ENCODE results near the gene ARHGAP31.
"Not testable (repeated sequence)": the region's sequence is repeated elsewhere in the genome, so short reads cannot be mapped to it uniquely, and the experiment has no call there.

The ARHGAP31 gene

GRCh38 chr3:119295816-119296726, 1.9 kb downstream of the ARHGAP31 start:
- no peak for DNase-seq (ENCODE audit: low spot score)

DNA sequence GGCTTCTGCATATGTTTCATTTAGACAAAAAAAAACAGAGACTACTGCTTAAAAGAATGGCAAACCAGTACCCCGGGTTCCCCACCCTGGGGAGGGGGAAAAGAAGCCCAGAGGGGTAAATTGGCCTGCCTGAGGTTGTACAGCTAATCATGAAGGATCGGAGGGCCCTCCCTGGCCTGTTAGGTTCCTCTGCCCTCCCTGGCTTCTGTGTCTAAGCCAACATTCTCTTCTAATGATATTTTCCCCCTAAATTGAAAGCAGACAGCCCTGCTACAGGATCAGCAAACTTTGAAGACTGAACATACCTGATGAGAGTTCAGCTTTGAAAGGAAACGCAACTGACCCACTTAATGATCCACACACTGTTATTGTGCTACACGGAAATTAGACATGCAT, 2.5 kb downstream of the ARHGAP31 start:
- DNase-seq (ENCODE audit: low spot score), result no peak

DNA sequence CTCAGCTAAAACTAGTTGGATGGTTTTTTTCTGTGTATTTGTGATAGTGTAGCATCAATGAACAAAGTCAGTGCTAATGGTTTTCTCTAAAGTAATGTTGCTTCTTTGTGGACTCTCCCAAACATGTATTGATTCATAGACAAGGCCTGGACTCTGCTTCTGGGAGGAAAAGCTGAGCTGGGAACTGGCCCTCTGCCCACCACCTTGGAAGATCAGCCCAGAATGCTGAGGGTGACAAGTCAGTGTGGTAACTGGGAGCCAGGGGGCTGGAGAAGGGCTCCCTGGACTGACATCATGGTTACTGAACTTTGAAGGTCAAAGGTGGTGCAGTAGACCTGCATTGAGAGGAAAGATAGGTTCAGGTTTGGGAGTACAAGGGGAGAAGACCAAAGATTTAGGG, 3.0 kb downstream of the ARHGAP31 start:
- DNase-seq (ENCODE audit: low spot score), result no peak

DNA sequence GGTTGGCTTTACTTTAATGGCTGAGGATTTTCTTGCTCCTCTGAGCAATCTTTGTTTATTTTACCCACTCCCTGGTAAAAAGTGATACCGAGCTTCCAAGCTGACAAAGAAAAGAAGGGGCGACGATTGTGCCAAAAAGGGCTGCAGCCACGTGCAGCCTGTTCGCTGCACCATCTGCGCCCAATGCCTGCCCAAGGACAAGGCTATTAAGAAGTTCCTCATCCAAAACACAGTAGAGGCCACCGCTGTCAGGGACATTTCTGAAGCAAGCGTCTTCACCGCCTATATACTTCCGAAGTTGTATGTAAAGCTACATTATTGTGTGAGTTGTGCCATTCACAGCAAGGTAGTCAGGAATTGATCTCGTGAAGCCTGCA, 4.4 kb downstream of the ARHGAP31 start:
- DNase-seq (ENCODE audit: low spot score), result no peak

DNA sequence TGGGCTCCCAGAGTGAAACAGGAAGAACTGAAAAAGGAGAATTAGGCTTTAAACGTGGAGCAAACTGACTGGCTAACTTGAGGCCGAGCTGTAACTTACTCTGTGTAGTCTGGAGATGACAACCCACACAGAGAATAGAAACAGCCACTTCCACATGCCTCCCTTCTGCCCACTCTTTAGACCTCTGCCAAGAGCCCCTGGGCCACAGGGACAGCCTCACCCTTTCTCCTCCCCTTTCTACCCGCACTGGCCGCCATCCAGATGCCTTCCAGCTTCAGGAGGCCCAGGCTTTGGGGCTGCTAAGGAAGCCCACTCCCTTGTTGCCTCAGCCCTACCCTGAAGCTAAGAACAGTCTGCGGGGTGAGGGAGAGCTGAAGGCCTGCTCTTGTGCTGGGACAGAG, 6.8 kb downstream of the ARHGAP31 start:
- no peak for DNase-seq (ENCODE audit: low spot score)

DNA sequence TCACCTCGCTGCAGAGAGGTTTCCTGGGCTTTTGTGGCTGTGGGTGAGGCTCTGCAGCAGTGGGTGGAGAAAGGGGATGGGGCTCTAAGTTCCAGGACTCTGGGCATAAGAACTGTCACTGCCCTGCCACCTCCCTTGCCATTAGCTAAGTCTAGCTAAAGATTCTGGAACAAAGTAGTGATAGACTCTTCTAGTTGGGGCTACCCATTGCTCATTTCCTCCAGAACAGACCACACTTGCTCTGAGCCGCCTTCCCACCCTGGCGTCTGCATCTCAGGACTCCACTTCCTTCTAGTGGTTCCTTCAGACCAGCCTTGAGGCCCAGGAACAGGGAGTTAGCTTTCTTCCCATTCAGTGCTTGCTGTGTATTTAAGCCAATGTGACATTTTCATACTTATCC, 7.5 kb downstream of the ARHGAP31 start:
- DNase-seq (ENCODE audit: low spot score), result no peak

GRCh38 chr3:119302697-119303551, 8.7 kb downstream of the ARHGAP31 start:
- DNase-seq (ENCODE audit: low spot score), result no peak

DNA sequence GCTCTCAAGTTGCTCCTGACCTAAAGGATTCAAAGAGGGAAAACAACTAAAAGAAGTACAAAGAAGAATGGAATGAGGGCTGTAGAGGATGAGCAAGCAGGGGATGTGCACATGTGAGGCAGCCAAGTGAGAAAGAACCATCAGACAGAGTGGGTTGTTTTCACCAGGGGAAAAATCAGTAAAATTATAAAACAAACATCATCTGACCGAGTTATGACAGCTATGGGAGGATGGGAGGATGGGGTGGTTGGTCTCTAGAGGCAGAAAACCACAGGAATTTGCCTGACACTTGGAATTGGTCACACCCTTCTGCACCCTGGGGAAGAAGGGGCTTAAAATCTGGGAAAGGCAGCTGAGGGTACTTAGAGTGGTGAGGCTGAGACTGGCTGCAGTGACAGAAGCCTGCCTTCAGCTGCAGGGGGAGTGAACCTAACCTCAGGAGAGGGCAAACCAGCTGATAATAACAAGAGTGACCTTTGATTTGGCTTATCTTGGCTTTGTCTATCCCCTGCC, 10.1 kb downstream of the ARHGAP31 start:
- DNase-seq (ENCODE audit: low spot score), result no peak

DNA sequence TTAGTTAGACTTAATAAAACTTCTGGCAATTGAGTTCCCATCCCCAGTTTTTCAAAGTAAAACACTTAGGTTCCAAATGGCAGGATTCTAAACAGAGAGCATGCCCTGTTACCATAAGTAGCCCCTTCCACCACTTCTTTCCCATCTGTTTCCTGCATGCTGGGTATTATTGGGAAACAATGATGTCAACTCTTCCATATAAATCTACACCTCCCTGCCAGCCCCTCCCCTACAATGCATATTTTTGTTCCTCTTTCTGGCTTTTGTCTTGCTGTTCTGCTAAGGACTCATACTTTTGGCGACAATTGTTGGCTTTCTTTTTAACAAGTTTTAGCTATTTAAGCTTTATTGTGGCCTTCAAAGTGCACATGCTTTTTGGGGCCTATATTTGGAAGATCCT, 11.1 kb downstream of the ARHGAP31 start:
- DNase-seq (ENCODE audit: low spot score), result no peak

- not testable (repeated sequence) for DNase-seq (ENCODE audit: low spot score)
Observed at GRCh38 chr3:119306378-119306777, 12.2 kb downstream of the ARHGAP31 start.

DNA sequence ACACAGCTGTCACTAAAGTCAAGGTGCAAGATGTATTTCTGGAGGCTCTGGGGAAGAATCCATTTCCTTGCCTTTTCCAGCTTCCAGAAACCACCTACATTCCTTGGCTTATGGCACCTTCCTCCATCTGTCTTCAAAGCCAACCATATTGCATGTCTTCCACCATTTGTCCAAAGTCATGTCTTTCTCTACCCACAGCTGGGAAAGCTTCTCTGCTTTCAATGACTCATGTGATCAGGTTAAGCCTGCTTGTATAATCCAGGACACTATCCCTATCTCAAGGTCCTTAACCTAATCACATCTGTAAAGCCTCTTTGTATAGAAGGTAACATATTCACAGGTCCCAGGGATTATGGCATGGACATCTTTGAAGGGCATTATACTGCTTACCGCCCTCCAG, 14.2 kb downstream of the ARHGAP31 start:
- DNase-seq (ENCODE audit: low spot score), result no peak

DNA sequence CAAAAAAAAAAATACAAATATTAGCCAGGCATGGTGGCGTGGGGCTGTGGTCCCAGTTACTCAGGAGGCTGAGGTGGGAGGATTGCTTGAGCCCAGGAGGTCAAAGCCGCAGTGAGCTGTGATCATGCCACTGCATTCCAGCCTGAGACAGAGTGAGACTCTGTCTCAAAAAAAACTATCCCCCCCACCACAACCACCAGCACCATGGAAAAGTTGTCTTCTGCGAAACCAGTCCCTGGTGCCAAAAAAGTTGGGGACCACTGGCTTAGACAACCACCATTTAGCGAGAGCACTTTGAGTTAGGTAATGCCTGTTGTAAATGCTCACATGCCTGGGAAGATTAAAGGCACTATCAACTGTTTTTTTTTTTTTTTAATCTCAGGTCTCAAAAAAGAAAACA, 15.4 kb downstream of the ARHGAP31 start:
- no peak for DNase-seq (ENCODE audit: low spot score)

DNA sequence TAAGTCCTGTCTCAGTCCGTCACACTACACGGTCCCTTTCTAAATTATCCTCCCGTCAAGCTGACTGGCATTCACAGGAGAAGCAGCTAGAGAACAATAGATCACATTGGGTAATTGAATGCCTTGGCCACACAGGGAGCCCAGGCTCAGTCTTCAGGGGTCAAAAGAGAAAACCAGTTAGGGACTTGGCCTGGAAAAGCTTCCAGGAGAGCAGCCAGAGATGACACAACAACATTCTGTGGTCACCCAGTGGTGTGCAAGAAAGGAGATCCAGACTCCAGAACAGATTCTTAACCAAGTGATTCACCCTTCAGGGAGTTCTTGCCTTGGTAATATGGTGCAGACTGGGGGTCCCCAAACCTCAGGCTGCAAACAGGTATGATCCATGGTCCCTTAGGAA, 15.9 kb downstream of the ARHGAP31 start:
- DNase-seq (ENCODE audit: low spot score), result no peak

- no peak for DNase-seq (ENCODE audit: low spot score)
Observed at GRCh38 chr3:119311081-119311925, 17.1 kb downstream of the ARHGAP31 start.

DNA sequence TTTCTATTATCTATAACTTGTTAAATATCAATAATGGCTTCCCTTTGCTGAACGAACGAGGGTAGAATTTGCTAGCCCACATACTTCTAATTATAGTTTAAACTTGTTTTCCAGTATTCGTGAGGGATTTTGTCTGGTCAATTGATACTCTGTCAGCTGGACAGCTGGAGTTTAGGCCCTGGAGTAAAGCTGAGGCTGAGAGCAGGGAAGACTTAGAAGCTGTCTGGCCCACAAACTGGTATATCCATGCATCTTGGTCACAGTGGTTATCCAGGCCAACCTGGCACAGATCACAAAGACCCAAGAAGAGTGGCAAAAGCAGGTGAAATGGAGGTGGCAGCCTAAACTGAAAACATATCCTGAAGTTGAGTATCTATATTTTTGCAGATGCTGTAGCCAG, 19.3 kb downstream of the ARHGAP31 start:
- no peak for DNase-seq (ENCODE audit: low spot score)

DNA sequence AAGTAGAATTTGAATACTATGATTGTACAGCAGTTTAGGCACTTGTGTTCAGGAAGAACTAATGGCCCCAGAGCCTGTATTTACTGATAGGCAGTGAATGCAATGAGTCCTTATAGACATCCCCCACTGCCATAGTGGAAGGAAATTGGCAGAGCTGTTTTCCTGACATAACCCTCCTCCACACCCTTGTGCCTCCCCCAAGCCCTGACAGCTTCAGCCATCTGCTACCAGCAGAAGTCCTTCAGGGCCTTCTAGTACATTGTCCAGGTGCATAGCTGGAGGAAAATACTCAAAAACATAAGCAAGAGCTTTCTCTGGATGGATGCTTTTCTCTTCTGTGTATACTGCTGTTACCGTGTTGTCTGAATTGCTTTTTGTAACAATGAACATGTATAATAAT, 20.6 kb downstream of the ARHGAP31 start:
- no peak for DNase-seq (ENCODE audit: low spot score)

GRCh38 chr3:119315600-119316312, 21.6 kb downstream of the ARHGAP31 start:
- DNase-seq (ENCODE audit: low spot score), result no peak

DNA sequence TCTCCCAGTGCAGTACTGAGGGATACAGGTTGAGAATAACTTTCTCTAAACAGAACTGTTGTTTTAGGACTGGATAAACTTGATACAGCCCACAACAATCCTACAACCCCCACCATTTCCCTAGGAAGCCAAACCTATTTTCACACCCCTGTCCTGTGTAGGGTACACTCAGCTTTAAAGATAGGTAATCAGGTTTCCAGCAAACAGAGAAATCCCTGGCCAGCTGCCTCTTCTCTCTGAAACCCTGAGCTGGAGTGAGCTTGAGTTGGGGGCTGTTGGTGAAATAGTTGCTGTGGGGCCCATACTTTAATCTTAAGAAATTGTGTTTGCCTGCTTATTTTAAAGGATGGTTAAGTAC, 22.1 kb downstream of the ARHGAP31 start:
- no peak for DNase-seq (ENCODE audit: low spot score)

DNA sequence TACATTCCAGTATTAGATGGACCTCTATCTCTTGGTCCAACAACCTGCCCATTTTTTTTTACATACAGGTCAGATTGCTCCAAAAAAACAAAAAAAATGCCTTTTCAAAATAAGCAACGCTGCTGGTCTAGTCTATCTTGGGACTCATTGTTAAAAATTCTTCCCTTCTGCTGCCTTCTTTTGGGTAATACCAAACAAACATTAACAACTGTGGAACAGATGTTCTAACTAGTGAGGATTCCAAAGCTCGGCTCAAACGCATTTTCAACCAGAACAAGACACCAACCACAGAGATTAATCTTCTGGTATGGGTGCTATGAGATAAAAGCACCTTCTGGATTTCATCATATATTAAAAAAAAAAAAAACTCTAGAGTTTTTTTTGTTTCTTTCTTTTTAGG, 24.7 kb downstream of the ARHGAP31 start:
- no peak for DNase-seq (ENCODE audit: low spot score)

DNA sequence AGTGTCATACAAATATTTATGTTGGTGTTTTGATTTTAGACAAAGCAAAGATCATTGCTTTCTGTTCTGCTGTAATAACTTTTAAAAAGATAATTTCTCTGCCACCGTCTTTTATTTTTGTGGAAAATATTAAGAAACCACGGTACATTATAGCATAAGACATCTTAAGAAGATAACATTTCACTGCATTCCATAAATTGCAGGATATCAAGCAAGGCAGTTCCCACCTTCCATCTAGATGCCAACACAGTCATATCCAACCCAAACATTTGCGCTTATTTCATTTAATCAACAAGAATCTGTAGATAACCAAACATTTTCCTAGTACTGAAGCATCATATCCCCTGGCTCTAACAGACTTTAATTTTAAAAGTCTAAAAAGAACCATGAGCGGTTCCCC, 25.1 kb downstream of the ARHGAP31 start:
- no peak for DNase-seq (ENCODE audit: low spot score)

GRCh38 chr3:119320785-119321184, 26.6 kb downstream of the ARHGAP31 start:
- DNase-seq (ENCODE audit: low spot score), result not testable (repeated sequence)

Measured in CD4-positive, alpha-beta T cell treated with Interleukin-2 at 100 ng/mL for 4 hours (primary cell).